WTC11 (cell line): ENCODE data around the gene SENP7. TPM values are rescaled to one million over a fixed set of nuclear protein-coding genes. Genes with fewer than 3 reads are reported as not detected.
"Not testable (repeated sequence)": the region's sequence is repeated elsewhere in the genome, so short reads cannot be mapped to it uniquely, and the experiment has no call there.

Experiments used
- ATAC-seq: fragments of 200-7000 bp; cut with Tn5 transposase; 2 replicates; pipeline ENCODE4 v1.10.0; 2021; ENCODE audit warnings: mild to moderate bottlenecking, moderate library complexity
- CTCF ChIA-PET: fragments of 300-600 bp; sonication (Branson Sonifier 250); formaldehyde crosslinking; loops from one replicate; lab custom pipeline; 2021; ENCODE audit warnings: antibody characterized with exemption; lab: Charles Lee
- POLR2A ChIA-PET: fragments of 350-600 bp; sonication (Branson Sonifier 250); formaldehyde crosslinking; loops from one replicate; lab custom pipeline; 2021; ENCODE audit warnings: antibody characterized with exemption; lab: Charles Lee
- DNase-seq: peaks from one replicate; pipeline ENCODE4 v3.0.0; 2021; ENCODE audit warnings: low spot score
- H3K27ac Mint-ChIP-seq: 2 replicates; pipeline ENCODE4 v1.8.0; 2021; ENCODE audit warnings: mixed read lengths
- H3K27me3 Mint-ChIP-seq: 2 replicates; pipeline ENCODE4 v1.8.0; 2021; ENCODE audit warnings: low read depth, mild to moderate bottlenecking, moderate library complexity, mixed read lengths
- H3K36me3 Mint-ChIP-seq: 2 replicates; pipeline ENCODE4 v1.8.0; 2021; ENCODE audit warnings: mixed read lengths
- H3K4me1 Mint-ChIP-seq: 2 replicates; pipeline ENCODE4 v1.8.0; 2022; ENCODE audit warnings: mixed read lengths
- H3K4me3 Mint-ChIP-seq: 2 replicates; pipeline ENCODE4 v1.8.0; 2021; ENCODE audit warnings: mild to moderate bottlenecking, moderate library complexity, mixed read lengths
- H3K9me3 Mint-ChIP-seq: 2 replicates; pipeline ENCODE4 v1.8.0; 2021; ENCODE audit warnings: mixed read lengths
- AR ChIP-seq: fragments of 250-450 bp; sonication (Bioruptor Pico); IDR thresholded peaks from 2 replicates; pipeline ENCODE4 v1.9.0; 2021; ENCODE audit warnings: mild to moderate bottlenecking
- CREB1 ChIP-seq: sonication (generic); formaldehyde crosslinking; IDR thresholded peaks from 2 replicates; pipeline ENCODE4 v1.8.0; 2023; ENCODE audit warnings: mild to moderate bottlenecking, missing genetic modification reagents
- EMX1 ChIP-seq: fragments of 250-450 bp; sonication (Bioruptor Pico); IDR thresholded peaks from 2 replicates; pipeline ENCODE4 v1.8.0; 2021; ENCODE audit warnings: mild to moderate bottlenecking
- ETV6 ChIP-seq: sonication (generic); formaldehyde crosslinking; IDR thresholded peaks from 2 replicates; pipeline ENCODE4 v1.8.1; 2022; ENCODE audit warnings: mild to moderate bottlenecking, missing genetic modification reagents
- FOXK1 ChIP-seq: sonication (generic); formaldehyde crosslinking; IDR thresholded peaks from 2 replicates; pipeline ENCODE4 v1.8.0; 2022; ENCODE audit warnings: mild to moderate bottlenecking, moderate library complexity, missing genetic modification reagents
- GABPB1 ChIP-seq: sonication (generic); formaldehyde crosslinking; IDR thresholded peaks from 2 replicates; pipeline ENCODE4 v1.8.1; 2023; ENCODE audit warnings: mild to moderate bottlenecking, missing genetic modification reagents
- GRHL2 ChIP-seq: fragments of 250-450 bp; sonication (Bioruptor Pico); IDR thresholded peaks from 2 replicates; pipeline ENCODE4 v1.8.0; 2022; ENCODE audit warnings: mild to moderate bottlenecking, moderate library complexity; ENCODE audit not compliant: insufficient replicate concordance, severe bottlenecking
- GTF2I ChIP-seq: fragments of 250-450 bp; sonication (Bioruptor Pico); conservative IDR thresholded peaks from 2 replicates; pipeline ENCODE4 v1.4.0; 2021; ENCODE audit warnings: mild to moderate bottlenecking
- JUN ChIP-seq: sonication (generic); formaldehyde crosslinking; IDR thresholded peaks from 2 replicates; pipeline ENCODE4 v1.8.0; 2023; ENCODE audit warnings: mild to moderate bottlenecking, missing genetic modification reagents
- MLX ChIP-seq: sonication (generic); formaldehyde crosslinking; IDR thresholded peaks from 2 replicates; pipeline ENCODE4 v1.8.1; 2023; ENCODE audit warnings: mild to moderate bottlenecking, missing genetic modification reagents, moderate library complexity
- NFATC4 ChIP-seq: fragments of 250-450 bp; sonication (Bioruptor Pico); IDR thresholded peaks from 2 replicates; pipeline ENCODE4 v1.9.0; 2021; ENCODE audit warnings: mild to moderate bottlenecking
- NFYB ChIP-seq: sonication (generic); formaldehyde crosslinking; conservative IDR thresholded peaks from 2 replicates; pipeline ENCODE4 v1.8.0; 2022; ENCODE audit warnings: low read depth, missing genetic modification reagents
- OVOL2 ChIP-seq: fragments of 250-450 bp; sonication (Bioruptor Pico); IDR thresholded peaks from 2 replicates; pipeline ENCODE4 v1.9.0; 2021; ENCODE audit warnings: mild to moderate bottlenecking, borderline replicate concordance
- RORB ChIP-seq: fragments of 250-450 bp; sonication (Bioruptor Pico); IDR thresholded peaks from 2 replicates; pipeline ENCODE4 v1.9.0; 2021; ENCODE audit warnings: mild to moderate bottlenecking
- TEAD4 ChIP-seq: sonication (generic); formaldehyde crosslinking; IDR thresholded peaks from 2 replicates; pipeline ENCODE4 v1.8.0; 2022; ENCODE audit warnings: mild to moderate bottlenecking, missing genetic modification reagents
- USF1 ChIP-seq: sonication (generic); formaldehyde crosslinking; IDR thresholded peaks from 2 replicates; pipeline ENCODE4 v1.8.0; 2022; ENCODE audit warnings: mild to moderate bottlenecking, missing genetic modification reagents
- ZMAT4 ChIP-seq: fragments of 250-450 bp; sonication (Bioruptor Pico); IDR thresholded peaks from 2 replicates; pipeline ENCODE4 v1.9.0; 2021; ENCODE audit warnings: mild to moderate bottlenecking
- ZNF423 ChIP-seq: fragments of 250-450 bp; sonication (Bioruptor Pico); IDR thresholded peaks from 2 replicates; pipeline ENCODE4 v2.1.2; 2022; ENCODE audit warnings: mild to moderate bottlenecking, moderate library complexity
- total RNA-seq: library from RNA; stranded (reverse); gene quantifications from 3 replicates; pipeline ENCODE4 v1.2.3, GENCODE V29; 2021

Gene SENP7
- total RNA-seq, 1 experiment from 2014 or later, result 10.5 TPM

- no peak for TF ChIP-seq GRHL2 (CRISPR knock-in tag)
- no peak for TF ChIP-seq OVOL2 (CRISPR knock-in tag)
- TF ChIP-seq JUN (CRISPR knock-in tag), result no peak
- TF ChIP-seq TEAD4, result no peak
- no peak for TF ChIP-seq EMX1 (CRISPR knock-in tag)
- TF ChIP-seq ZNF423 (CRISPR knock-in tag), result no peak
- TF ChIP-seq ETV6 (CRISPR knock-in tag), result no peak
Measured at GRCh38 chr3:101310978-101311375, 202.0 kb downstream of the SENP7 start (continued).

GRCh38 chr3:101308147-101308772 is 204.8 kb downstream of the SENP7 start:
- peaks cover 46% of the 10 kb centered on the region for H3K9me3 Mint-ChIP-seq
- H3K36me3 Mint-ChIP-seq, result peaks cover 28% of the 10 kb centered on the region
- CTCF ChIA-PET, result not testable (repeated sequence)

GRCh38 chr3:101303836-101304235 is 209.2 kb downstream of the SENP7 start:
- ChIA-PET POLR2A (no interaction called here), CTCF (no interaction called here)
- TF ChIP-seq USF1 (CRISPR knock-in tag) (no peak), GTF2I (no peak), OVOL2 (CRISPR knock-in tag) (no peak), ZMAT4 (CRISPR knock-in tag) (no peak), NFYB (no peak), FOXK1 (CRISPR knock-in tag) (no peak), GABPB1 (CRISPR knock-in tag) (no peak), NFATC4 (CRISPR knock-in tag) (no peak), MLX (CRISPR knock-in tag) (no peak), RORB (CRISPR knock-in tag) (no peak), CREB1 (no peak), AR (CRISPR knock-in tag) (no peak)
- Mint-ChIP-seq H3K36me3 (peaks cover 17% of the 10 kb centered on the region), H3K27ac (no peak overlapping the region), H3K4me3 (no peak overlapping the region), H3K9me3 (peaks cover 29% of the 10 kb centered on the region), H3K27me3 (peaks cover 8% of the 10 kb centered on the region), H3K4me1 (no peaks in the 10 kb centered on the region)
- ATAC-seq (no peak), DNase-seq (no peak)

More at GRCh38 chr3:101308147-101308772, 204.8 kb downstream of the SENP7 start:
- H3K27ac Mint-ChIP-seq, POLR2A ChIA-PET, H3K4me3 Mint-ChIP-seq, ATAC-seq, H3K4me1 Mint-ChIP-seq, H3K27me3 Mint-ChIP-seq, DNase-seq: not testable (repeated sequence)
